Measurements from ENCODE around the gene FGF5.
"Not testable (repeated sequence)": the region's sequence is repeated elsewhere in the genome, so short reads cannot be mapped to it uniquely, and the experiment has no call there.

FGF5 gene, protein sequence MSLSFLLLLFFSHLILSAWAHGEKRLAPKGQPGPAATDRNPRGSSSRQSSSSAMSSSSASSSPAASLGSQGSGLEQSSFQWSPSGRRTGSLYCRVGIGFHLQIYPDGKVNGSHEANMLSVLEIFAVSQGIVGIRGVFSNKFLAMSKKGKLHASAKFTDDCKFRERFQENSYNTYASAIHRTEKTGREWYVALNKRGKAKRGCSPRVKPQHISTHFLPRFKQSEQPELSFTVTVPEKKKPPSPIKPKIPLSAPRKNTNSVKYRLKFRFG

GRCh38 chr4:80266253-80266901, at the start of gene FGF5:
FGF5 (plus strand) TSS chr4:80266664; CDS start chr4:80266825, 161 bp downstream.
- DNase-seq (ENCODE audit: low spot score) = no peak

GRCh38 chr4:80219301-80220025, 47.0 kb upstream of the FGF5 start:
- no peak for DNase-seq (ENCODE audit: low spot score)

- no peak for DNase-seq (ENCODE audit: low spot score)
Measured at GRCh38 chr4:80220711-80221110, 45.8 kb upstream of the FGF5 start.

GRCh38 chr4:80221161-80221560, 45.3 kb upstream of the FGF5 start:
- DNase-seq (ENCODE audit: low spot score) = no peak

- DNase-seq (ENCODE audit: low spot score) = no peak
Measured at GRCh38 chr4:80225595-80225994, 40.9 kb upstream of the FGF5 start.

DNA sequence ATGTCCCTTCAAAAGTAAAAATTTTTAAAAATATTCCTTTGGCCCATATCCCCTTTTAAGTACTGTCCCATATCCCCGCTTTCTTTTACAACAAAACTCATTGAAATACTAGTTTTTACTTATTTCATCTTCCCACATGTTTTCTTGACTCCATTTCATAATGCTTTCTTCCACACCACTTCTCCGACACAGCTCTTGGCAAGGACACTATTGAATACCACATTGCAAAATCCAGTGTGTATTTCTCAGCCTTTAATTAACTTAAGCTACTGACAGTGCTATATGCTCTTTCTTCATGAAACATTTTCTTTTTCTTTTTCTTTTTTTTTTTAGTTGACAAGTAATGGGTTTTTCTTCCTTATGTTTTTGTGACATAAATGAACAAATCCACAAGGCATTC, 40.4 kb upstream of the FGF5 start:
- DNase-seq (ENCODE audit: low spot score) = no peak

- DNase-seq (ENCODE audit: low spot score) = no peak
Measured at GRCh38 chr4:80228460-80228859, 38.0 kb upstream of the FGF5 start.

GRCh38 chr4:80229128-80229527, 37.3 kb upstream of the FGF5 start:
- no peak for DNase-seq (ENCODE audit: low spot score)

GRCh38 chr4:80229590-80229989, 36.9 kb upstream of the FGF5 start:
- DNase-seq (ENCODE audit: low spot score) = no peak

- DNase-seq (ENCODE audit: low spot score) = no peak
Measured at GRCh38 chr4:80231180-80231579, 35.3 kb upstream of the FGF5 start.

DNA sequence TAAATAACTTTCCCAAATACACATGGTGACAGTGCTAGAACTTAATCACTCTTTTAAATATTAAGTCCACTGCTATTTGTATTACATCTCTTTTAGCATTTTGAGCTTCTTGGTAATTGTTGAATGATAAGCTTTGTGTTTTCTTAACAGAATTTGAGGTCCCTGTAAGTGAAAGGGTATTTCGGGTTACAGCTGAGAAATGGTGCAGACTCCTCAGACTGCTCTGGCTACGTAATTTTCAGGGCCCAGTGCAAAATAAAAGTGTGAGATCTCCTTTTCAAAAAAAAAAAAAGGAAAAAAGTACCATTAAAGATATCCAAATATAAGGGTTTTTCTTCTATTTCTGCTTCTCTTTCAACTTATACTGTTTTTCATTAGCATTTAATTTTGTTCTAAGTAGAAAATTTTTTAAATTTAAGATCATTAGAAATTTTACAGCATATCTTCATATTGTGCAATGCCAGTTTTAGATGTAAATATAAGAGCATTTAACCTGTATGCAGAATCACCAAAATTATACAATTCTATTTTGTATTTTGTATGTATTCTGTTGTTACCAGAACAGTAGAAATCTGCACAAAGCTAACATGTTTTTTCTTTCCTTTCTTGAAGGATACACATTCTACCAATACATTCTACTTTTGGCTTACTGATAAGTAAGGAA, 33.6 kb upstream of the FGF5 start:
- no peak for DNase-seq (ENCODE audit: low spot score)

DNA sequence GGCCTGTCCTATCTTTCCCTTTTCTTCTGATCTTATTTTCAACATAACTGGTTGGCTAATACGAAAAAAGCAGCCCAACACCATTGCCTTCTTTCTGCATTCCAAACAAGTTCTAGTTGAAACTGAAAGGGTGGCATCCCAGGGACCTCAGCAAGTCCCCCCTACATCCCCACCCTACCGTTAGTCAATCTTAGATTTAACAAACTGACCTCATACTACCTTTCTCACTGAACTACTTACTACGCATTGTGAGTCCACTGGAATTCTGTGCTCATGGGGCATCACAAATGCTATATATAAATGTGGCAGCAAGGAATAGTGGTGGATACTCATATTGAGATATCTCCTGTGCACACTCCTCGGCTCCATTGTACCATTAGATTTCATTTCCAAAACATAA, 33.1 kb upstream of the FGF5 start:
- DNase-seq (ENCODE audit: low spot score) = no peak

DNA sequence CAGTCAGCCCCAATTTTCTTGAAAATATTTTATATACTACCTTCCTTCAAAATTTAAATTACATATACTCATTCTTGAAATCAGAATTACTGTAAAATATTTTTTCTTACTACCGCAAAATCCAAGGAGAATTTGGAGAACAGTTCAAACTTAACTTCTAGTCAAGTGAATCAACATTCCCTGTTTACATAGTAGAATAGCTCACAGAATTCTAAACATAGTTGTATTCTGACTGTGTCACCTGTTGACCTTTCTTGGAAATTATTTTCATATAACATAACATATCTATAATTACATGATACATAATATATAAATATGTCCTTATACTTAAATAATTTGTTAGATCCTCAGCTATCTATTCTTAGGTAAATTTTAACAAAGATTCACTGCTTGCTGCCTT, 31.0 kb upstream of the FGF5 start:
- DNase-seq (ENCODE audit: low spot score) = no peak

DNA sequence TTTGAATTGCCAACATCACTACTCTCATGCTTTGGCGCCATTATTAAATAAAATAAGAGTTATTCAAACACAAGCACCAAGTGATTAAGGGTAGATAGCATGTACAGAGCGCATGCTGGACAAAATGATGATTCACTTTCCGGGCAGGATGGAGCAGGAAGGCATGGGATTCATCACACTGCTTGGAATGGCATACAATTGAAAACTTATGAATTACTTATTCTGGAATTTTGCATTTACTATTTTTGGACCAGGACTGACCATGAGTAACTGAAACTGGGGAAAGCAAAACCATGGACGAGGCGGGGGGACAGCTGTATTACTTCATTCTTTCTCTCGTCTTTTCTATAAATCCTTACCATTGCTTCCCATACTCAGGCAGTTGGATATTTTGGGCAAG, 28.5 kb upstream of the FGF5 start:
- DNase-seq (ENCODE audit: low spot score) = no peak

- no peak for DNase-seq (ENCODE audit: low spot score)
Measured at GRCh38 chr4:80239480-80240150, 26.8 kb upstream of the FGF5 start.

- DNase-seq (ENCODE audit: low spot score) = no peak
Measured at GRCh38 chr4:80240976-80241375, 25.5 kb upstream of the FGF5 start.

DNA sequence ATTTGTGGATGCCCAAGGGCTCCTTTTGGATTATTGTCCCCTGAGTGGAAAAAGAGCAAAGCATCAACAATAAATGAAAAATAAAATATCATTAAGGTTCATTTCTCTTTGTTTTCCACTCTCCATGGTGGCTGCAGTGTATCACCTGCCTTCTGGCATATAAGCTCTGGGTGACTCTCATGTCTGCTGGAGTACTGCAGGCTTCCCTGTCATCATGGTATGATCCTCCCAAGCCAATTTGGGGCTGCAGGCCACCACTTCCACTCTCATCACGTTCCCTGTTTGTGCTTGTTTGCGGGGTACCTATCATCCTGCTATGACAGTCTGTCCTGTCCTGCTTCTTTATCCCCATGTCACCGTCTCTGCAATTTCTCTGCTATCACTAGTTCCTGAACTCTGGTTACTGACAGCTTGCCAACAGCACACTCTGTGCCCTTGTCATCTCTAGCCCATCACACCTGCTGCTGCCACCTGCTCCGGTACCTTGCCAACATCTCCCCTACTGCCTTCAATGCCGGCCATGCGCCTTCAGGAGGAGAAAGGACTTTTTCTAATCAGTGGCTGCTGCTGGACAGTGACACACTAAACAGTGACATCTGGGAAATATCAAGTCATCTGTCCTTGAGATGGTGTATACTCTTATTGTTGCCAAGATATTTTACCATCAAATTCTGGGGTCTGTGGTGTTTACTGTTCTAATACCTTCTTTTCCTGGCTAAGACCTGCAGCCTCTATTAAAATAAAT, 23.0 kb upstream of the FGF5 start:
- no peak for DNase-seq (ENCODE audit: low spot score)

DNA sequence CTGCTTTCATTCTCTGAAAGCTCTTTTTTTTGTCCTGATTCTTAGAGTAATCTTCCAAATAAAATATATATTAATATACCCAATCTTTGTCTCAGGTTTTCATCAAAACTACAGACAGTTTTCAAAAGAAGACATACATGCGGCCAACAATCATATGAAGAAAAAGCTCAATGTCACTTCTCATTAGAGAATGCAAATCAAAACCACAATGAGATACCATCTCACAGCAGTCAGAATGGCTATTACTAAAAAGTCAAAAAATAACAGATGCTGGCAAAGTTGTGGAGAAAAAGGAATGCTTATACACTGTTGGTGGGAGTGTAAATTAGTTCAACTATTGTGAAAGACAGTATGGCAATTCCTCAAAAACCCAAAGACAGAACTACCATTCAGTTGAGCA, 19.0 kb upstream of the FGF5 start:
- DNase-seq (ENCODE audit: low spot score) = not testable (repeated sequence)

GRCh38 chr4:80249144-80249543, 17.3 kb upstream of the FGF5 start:
- no peak for DNase-seq (ENCODE audit: low spot score)

DNA sequence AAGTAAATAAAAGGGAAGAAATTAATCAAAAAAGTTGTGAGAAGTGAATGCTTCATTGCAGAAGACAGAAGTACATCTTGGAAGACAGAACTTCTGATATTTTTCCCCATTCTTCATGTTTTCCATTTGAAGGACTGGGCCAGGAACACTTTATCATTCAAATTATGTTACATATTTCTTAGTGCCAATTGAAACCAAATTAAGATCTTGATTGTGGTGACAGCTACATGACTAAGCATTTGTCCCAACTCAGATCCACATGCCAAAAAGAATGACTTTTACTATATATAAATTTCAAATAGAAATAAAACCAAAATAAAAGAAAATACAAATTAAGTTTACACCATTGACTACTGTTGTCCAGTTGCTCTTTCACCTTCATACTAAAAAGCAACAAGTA, 14.0 kb upstream of the FGF5 start:
- peak; percentile 15 for DNase-seq (ENCODE audit: low spot score)

- no peak for DNase-seq (ENCODE audit: low spot score)
Measured at GRCh38 chr4:80252953-80253352, 13.5 kb upstream of the FGF5 start.

GRCh38 chr4:80253510-80253909, 13.0 kb upstream of the FGF5 start:
- peak; percentile 42 for DNase-seq (ENCODE audit: low spot score)

Data from hematopoietic multipotent progenitor cell treated with erythropoietin and hydrocortisone succinate and interleukin-3 and kit ligand, for 17 days (in vitro differentiated cells).